Activated naive CD4-positive, alpha-beta T cell treated with anti-CD3 and anti-CD28 coated beads for 36 hours (primary cell): Measurements from ENCODE around the gene MRPS22. TPM values are rescaled to one million over a fixed set of nuclear protein-coding genes. Genes with fewer than 3 reads are reported as not detected.
"Not testable (repeated sequence)": the region's sequence is repeated elsewhere in the genome, so short reads cannot be mapped to it uniquely, and the experiment has no call there.

Experiments
- CTCF ChIA-PET: fragments of 350-600 bp; sonication (Branson Sonifier 250); formaldehyde crosslinking; loops from one replicate; lab custom pipeline; 2021; ENCODE audit warnings: antibody characterized with exemption; lab: Charles Lee
- DNase-seq: peaks from one replicate; pipeline ENCODE4 v3.0.0-alpha.2; 2020
- H3K27ac Mint-ChIP-seq: one replicate; pipeline ENCODE4 v1.8.0; 2021; ENCODE audit warnings: mild to moderate bottlenecking, mixed read lengths
- H3K27me3 Mint-ChIP-seq: one replicate; pipeline ENCODE4 v1.8.0; 2021; ENCODE audit warnings: low read depth, mixed read lengths
- H3K36me3 Mint-ChIP-seq: one replicate; pipeline ENCODE4 v1.8.0; 2021; ENCODE audit warnings: low read depth, mixed read lengths
- H3K4me1 Mint-ChIP-seq: one replicate; pipeline ENCODE4 v1.8.0; 2021; ENCODE audit warnings: low read depth, mixed read lengths
- H3K4me3 Mint-ChIP-seq: one replicate; pipeline ENCODE4 v1.8.0; 2021; ENCODE audit warnings: mild to moderate bottlenecking, moderate library complexity, mixed read lengths
- H3K9me3 Mint-ChIP-seq: one replicate; pipeline ENCODE4 v1.8.0; 2021; ENCODE audit warnings: mixed read lengths
- intact Hi-C: fragments of 100-400 bp; cut with micrococcal nuclease; formaldehyde crosslinking; loops from one replicate; pipeline ENCODE4 v1.15.1; 2023
- total RNA-seq, 2 experiments: library from RNA; stranded (reverse); gene quantifications; one replicate each; pipeline ENCODE4 v1.2.3, GENCODE V29; 2021

The MRPS22 gene
- total RNA-seq, 2 experiments from 2014 or later: 66.8 to 69.1 TPM

DNA sequence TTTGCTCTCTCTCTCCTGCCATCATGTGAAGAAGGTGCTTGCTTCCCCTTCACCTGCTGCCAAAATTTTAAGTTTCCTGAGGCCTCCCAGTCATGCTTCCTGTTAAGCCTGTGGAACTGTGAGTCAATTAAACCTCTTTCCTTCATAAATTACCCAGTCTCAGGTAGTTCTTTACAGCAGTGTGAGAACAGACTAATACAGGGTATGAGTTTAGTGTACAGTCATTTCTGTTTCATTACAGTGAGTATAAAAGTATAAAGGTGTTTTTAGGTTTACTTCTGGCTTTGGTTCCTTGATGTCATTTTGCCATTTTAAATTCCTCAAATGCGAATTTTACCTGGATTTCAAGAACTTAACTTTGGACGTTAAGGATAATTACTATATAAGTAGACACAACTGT is 38.5 kb downstream of the MRPS22 start:
- H3K36me3 Mint-ChIP-seq: peaks cover 32% of the 10 kb centered on the region
- peaks cover 61% of the 10 kb centered on the region for H3K4me1 Mint-ChIP-seq
- peak; percentile 15 for DNase-seq
- intact Hi-C loops: loop anchor here (10.0 kb wide), 1 partner anchor 547 kb away; the partner anchor contains the start of gene PIK3CB
- H3K27ac Mint-ChIP-seq, CTCF ChIA-PET, H3K4me3 Mint-ChIP-seq, H3K9me3 Mint-ChIP-seq, H3K27me3 Mint-ChIP-seq: not testable (repeated sequence)

DNA sequence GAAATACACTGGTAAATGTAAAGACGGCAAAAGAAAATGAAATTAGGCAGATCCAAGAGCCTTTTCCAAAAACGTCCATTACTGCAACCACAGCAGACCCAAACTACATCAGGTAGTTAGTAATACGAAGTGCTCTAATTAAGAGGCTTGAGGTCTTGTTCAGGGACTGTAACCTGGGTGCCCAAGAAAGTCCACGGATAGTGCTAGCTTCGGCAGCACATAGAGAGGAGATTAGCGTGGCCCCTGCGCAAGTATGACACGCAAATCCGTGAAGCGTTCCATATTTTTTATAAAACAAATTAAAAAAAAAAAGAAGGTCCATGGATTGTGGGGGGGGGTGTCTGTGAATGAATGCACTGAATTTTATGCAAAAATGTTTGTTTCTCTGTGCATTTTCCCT is 44.3 kb downstream of the MRPS22 start:
- peak overlapping the region; percentile 50 for H3K4me3 Mint-ChIP-seq
- H3K36me3 Mint-ChIP-seq: peaks cover 1% of the 10 kb centered on the region
- H3K27ac Mint-ChIP-seq: no peak overlapping the region
- H3K27me3 Mint-ChIP-seq: no peaks in the 10 kb centered on the region
- H3K4me1 Mint-ChIP-seq: peaks cover 42% of the 10 kb centered on the region
- CTCF ChIA-PET: no interaction called here
- intact Hi-C loops: loop anchor here (10.0 kb wide), 1 partner anchor 553 kb away; the partner anchor contains the start of gene PIK3CB
- no peaks in the 10 kb centered on the region for H3K9me3 Mint-ChIP-seq
- DNase-seq: no peak

DNA sequence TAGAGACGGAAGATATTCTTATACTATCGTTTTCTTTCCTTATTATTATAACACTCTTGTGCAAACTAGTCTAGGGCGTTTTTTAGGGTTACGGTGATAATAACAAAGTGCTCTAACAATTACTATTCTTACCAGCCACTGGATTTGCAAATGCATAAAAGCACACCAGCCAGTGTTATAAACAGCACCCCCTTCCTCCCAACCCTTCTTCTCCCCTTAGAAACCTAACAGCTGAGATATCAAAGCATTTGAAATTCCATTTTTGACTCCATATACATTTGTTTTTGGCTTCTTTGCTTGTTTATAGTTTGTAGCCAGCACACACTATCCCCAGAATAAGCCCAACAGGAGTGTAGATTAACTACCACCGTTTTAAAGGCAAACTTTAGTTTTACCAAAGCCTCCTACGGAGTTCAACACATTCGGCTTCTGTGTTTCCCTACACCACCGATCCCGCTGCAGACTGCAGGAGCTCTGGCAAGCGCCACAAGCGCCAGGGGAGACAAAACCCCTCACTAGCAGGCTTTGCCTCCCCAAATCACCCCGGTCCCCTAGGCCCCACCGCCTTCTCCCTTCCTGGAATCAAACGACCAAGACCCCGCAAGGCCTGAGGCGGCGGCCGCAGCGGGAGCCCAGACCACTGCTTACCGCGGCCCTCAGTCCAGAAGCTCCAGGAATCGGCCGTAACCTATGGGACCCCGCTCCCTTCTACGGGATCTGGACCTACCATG is 45.2 kb downstream of the MRPS22 start:
- peak; percentile 38 for DNase-seq
- Mint-ChIP-seq H3K4me3 (peak overlapping the region; percentile 95), H3K4me1 (peaks cover 38% of the 10 kb centered on the region), H3K9me3 (no peaks in the 10 kb centered on the region), H3K27ac (peak overlapping the region; percentile 86), H3K36me3 (no peaks in the 10 kb centered on the region), H3K27me3 (no peaks in the 10 kb centered on the region)
- intact Hi-C loops: loop anchor here (1.0 to 10.0 kb wide), 4 partner anchors 31 to 554 kb away; partner anchors contain the start of genes MRPS22 and PIK3CB
- CTCF ChIA-PET: interaction anchor here (0.6 to 1.3 kb wide), 3 partner anchors 60 to 276 kb away, joined by 3 to 4 read pairs (median 3); no protein-coding TSS in a partner anchor

DNA sequence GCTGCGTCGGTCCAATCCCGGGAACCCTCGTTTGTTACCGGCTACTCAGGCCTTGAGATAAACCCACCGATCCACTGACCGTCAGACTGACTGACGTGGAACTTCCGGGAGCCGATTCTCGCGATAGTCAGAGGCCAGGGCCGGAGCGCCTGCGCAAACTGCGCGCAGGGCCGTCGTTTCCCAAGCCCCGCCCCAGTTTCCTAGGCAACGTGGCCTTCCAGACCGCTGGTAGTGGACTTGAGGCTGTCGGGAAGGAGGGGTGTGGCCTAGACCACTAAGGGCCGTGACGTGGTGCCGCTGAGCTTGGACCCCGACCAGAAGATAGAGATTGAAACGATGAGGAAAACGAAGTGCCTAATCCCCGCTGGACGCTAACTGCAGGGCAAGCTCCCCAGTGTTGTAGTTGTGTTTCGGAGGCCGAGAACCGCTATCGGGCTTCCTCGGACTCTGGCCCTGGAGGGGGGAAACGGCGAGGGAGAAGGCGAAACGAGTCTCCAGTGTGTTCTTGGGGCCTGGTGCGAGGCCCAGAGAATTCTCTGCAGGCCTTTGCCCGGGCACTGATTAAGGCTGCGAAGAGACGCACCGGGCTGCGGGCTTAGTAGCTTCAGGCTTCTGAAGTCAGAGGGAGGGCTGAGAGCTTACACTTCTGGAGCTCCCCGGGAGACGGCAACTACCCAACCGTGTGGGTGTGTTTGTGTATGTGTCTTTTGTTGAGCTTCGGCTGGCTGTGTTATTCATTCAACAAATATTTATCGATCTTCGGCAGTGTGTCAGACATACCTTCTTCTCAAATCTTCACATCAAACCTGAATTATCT is 45.9 kb downstream of the MRPS22 start, which contains the start of gene COPB2:
COPB2 (minus strand) TSS at position 96 of the 817 bp plus-strand sequence. CDS start 97 bp downstream, outside the sequence.
- Mint-ChIP-seq H3K27me3 (no peaks in the 10 kb centered on the region), H3K36me3 (no peaks in the 10 kb centered on the region), H3K27ac (peak within 1 kb of the TSS; percentile 86), H3K9me3 (no peaks in the 10 kb centered on the region), H3K4me1 (peaks cover 31% of the 10 kb centered on the region), H3K4me3 (peak within 1 kb of the TSS; percentile 95)
- DNase-seq: peak; percentile 97
- CTCF ChIA-PET: interaction anchor here (0.6 to 1.4 kb wide), 4 partner anchors 39 to 277 kb away, joined by 3 to 4 read pairs (median 4); no protein-coding TSS in a partner anchor
- intact Hi-C loops: loop anchor here (1.0 to 10.0 kb wide), 4 partner anchors 31 to 555 kb away; partner anchors contain the start of genes MRPS22 and PIK3CB

DNA sequence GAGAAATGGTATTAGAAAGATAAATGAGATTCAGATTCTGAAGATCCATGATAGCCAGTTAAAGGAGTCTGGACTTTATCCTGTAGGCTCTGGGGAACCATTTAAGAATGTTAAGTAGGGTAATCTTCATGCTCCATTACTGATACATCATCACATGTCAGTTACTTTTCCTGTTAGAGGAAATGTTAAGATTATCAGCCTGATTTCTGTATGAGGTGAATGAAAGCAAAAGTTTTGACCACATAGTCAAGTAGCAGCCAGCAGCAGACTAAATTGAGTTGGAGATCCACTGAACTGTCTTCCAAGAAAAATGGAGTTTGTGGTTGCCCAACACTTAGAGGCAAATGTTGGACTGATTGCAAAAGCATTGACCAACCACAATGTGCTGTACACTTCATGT is 50.3 kb downstream of the MRPS22 start:
- H3K36me3 Mint-ChIP-seq: no peaks in the 10 kb centered on the region
- H3K4me3 Mint-ChIP-seq: no peak overlapping the region
- no peak overlapping the region for H3K27ac Mint-ChIP-seq
- intact Hi-C loops: no loop called here
- CTCF ChIA-PET: no interaction called here
- no peaks in the 10 kb centered on the region for H3K27me3 Mint-ChIP-seq
- peaks cover 7% of the 10 kb centered on the region for H3K4me1 Mint-ChIP-seq
- H3K9me3 Mint-ChIP-seq: no peaks in the 10 kb centered on the region
- DNase-seq: no peak

DNA sequence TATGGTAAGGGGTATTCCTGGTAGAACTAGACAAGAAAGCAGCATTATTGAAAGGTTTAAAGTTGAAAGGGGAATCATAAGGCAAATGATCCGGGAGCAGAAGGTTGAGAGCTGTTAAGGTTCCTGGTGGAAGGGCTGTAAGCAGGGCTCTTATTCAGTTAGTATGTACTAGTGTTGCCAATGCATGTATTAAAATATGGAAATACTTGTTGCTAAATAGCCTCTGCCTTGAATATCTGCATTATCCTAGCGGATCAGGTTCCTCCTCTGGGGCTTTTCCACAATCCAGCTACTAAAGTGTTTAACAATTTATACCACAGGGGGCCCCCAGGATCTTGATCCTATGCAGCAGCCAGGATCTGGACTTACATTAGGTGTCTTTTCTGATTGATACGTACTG is 52.9 kb downstream of the MRPS22 start:
- H3K27ac Mint-ChIP-seq: no peak overlapping the region
- peaks cover 2% of the 10 kb centered on the region for H3K36me3 Mint-ChIP-seq
- no peaks in the 10 kb centered on the region for H3K27me3 Mint-ChIP-seq
- intact Hi-C loops: no loop called here
- H3K4me1 Mint-ChIP-seq: no peaks in the 10 kb centered on the region
- DNase-seq: no peak
- CTCF ChIA-PET: no interaction called here
- peaks cover 3% of the 10 kb centered on the region for H3K9me3 Mint-ChIP-seq
- H3K4me3 Mint-ChIP-seq: no peak overlapping the region

DNA sequence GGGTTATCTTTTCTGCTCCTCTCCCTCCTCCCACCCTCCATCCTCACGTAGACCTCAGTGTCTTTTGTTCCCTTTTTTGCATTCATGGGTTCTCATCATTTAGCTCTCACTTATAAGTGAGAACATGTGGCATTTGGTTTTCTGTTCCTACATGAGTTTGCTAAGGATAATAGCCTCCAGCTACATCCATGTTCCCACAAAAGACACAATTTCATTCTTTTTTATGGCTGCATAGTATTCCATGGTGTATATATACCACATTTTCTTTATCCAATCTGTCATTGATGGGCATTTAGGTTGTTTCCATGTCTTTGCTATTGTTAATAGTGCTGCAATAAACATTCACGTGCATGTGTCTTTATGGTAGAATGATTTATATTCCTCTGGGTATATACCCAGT is 57.3 kb downstream of the MRPS22 start:
- Mint-ChIP-seq H3K9me3 (peaks cover 27% of the 10 kb centered on the region), H3K36me3 (peaks cover 24% of the 10 kb centered on the region)
- H3K4me1 Mint-ChIP-seq, DNase-seq, CTCF ChIA-PET, H3K27me3 Mint-ChIP-seq, intact Hi-C loops, H3K4me3 Mint-ChIP-seq, H3K27ac Mint-ChIP-seq: not testable (repeated sequence)

Other genes with a start within 250 kb of the MRPS22 start
- 10 to 100 TPM; 83.8 to 89.2 TPM for gene COPB2, start 45.6 kb downstream of the MRPS22 start, total RNA-seq
- not detected for gene RBP2, start 132.5 kb downstream of the MRPS22 start, total RNA-seq
- not detected for gene RBP1, start 195.7 kb downstream of the MRPS22 start, total RNA-seq